ENCODE measurements around the gene HEXIM1.

The HEXIM1 gene, protein sequence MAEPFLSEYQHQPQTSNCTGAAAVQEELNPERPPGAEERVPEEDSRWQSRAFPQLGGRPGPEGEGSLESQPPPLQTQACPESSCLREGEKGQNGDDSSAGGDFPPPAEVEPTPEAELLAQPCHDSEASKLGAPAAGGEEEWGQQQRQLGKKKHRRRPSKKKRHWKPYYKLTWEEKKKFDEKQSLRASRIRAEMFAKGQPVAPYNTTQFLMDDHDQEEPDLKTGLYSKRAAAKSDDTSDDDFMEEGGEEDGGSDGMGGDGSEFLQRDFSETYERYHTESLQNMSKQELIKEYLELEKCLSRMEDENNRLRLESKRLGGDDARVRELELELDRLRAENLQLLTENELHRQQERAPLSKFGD

DNA sequence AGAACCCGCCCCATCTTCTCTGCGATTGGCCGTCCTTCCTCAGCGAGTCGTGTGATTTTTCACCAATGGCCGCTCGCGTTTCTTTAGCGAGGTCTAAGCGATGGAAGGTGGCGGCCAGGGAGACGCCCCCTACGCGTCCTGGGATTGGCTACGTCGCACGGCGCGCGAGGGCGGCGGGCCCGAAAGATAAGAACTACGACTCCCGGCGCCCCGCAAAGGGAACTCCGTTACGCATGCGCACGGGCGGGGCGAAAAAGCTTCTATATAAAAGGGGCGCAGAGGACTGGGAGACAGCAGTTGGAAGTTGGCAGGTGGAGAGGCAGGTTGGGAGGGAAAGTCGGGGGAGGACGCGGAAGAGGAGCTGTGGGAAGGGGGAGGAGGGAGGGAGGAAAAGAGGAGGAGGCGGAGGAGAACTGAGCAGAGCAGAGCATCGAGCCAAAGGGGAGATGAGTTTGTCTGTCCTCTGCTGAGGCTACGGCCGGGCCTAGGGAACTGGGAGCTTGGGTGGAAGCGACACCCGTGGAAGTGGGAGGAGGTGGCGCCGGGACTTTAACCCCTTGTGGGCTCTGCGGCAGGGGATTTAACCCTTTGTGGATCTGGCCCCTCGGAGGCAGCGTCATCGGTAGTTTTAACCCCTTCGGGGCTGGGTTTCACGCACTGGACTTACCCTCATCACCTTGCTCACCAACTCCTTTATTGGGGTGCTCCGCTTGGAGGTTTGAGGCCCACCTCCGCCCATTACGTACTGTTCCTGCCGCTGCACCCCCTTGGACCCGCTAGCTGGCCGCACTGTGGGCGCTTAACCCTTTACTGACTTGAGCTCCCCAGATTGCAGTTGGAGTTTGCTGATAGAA, at the start of gene HEXIM1:
TSS of gene HEXIM1 (plus strand) at position 293 of the 854 bp plus-strand sequence. CDS start 716 bp downstream, outside the sequence.
- peak; percentile 94 to 98 (median 96) for DNase-seq (ENCODE audit: low read depth in 4 of 4, low spot score in 1 of 4)

DNA sequence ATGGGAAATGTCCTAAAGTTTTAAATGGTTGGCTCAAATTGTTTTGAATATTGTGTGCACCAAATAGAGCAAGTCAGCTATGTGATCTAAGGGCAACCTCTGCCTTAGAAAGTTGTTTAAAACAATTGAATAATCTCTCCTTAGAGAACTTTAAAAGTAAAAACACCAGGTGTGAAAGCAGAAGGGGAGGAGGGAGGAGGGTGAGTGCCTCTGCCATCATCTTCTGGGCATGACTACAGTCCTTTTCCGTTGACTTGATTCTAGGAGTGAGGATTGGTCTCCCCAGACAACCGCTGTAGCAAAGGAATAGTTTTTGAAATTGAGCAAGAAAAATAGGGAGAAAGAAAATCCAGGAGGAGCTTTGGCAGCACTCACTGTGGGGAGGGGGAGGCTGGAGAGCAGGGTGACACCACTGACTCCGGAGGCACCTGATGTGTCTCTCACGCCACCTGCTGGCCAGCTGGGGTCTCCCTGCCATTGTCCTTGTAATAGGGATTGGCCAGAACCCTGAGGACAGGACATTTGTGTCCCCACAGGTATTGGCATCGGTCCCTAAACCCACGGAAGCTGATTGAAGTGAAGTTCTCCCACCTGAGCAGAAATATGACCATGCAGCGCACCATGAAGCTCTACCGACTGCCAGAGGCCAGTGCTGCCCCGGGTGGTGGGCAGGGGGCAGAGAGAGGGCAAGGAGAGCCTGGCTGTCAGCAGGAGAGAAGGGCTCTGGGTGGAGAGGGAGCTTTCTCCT, 49.2 kb upstream of the HEXIM1 start:
- DNase-seq (ENCODE audit: low read depth in 4 of 4, low spot score in 1 of 4): peak; percentile 26 to 61 (median 50)

DNA sequence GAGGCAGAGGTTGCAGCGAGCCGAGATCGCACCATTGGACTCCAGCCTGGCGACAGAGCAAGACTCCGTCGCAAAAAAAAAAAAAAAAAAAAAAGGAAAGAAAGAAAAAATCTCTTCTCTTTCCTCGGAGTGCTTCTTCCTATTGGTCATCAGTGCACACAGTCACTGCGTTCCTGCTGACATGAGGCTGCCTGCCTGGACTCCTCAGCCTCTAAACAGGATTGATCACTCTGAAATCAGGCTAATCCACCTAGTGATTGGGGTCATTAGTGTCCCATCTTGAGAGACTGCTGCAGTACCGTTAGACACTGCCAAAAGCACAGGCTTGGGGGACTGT, 46.8 kb upstream of the HEXIM1 start:
- no peak for DNase-seq (ENCODE audit: low read depth in 4 of 4, low spot score in 1 of 4)

DNA sequence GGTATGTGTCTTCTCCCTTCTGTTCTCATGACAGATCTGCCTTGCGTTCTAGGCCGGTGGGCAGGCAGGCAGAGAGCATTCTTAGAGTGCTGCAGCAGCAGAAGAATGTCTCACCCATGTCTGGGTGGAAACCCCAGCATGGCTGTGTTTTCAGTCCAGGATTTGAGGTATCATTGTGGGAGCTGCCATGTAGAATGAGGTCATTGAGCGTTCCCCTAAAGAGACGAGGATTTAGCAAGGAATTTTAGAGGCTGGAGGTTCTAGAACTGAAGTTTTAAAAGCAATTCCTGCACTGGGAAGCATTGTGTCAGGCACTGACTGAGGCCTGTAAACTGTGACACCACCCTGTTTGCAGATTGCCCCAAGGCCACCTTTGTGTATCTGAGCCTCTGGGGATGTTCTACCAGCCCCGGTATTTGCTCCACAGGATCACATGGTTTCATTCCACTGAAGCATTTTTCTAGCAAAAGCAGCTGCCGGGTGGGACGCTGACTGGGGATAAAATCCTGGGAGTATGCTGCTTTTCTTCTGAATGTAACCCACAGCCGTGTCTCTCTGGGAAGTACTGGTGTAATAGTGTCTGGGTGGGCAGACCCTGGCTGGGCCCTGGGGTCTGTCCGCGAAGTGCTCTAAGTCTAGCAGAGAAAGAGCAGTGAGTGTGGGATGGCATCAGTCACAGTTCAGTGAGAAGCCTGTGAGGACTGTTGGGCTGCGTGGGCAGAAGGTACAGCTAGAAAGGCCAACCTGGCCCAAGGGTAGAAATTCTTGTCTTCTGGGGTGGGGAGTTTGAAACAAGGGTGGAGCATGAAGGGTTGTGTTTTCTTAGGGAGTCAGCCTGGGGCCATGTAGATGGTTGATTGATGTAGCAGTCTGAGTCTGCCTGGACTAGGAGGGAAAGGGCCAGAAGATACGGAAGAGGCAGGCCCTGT, 46.1 kb upstream of the HEXIM1 start:
- no peak for DNase-seq (ENCODE audit: low read depth in 4 of 4, low spot score in 1 of 4)

DNA sequence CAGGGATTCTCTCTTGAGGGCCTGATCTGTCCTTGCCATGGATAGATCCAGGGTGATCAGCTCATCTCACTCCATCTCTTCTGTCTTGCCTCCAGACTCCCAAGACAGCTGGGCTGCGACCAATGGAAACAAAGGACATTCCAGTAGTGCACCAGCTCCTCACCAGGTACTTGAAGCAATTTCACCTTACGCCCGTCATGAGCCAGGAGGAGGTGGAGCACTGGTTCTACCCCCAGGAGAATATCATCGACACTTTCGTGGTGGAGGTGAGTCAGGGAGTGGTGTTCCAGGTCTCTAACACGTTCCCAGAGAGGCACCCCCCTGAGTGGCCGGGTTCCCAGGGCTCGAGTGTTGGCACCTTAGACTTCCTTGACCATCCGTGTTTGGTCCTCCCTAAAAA, 45.4 kb upstream of the HEXIM1 start:
- no peak for DNase-seq (ENCODE audit: low read depth in 4 of 4, low spot score in 1 of 4)

DNA sequence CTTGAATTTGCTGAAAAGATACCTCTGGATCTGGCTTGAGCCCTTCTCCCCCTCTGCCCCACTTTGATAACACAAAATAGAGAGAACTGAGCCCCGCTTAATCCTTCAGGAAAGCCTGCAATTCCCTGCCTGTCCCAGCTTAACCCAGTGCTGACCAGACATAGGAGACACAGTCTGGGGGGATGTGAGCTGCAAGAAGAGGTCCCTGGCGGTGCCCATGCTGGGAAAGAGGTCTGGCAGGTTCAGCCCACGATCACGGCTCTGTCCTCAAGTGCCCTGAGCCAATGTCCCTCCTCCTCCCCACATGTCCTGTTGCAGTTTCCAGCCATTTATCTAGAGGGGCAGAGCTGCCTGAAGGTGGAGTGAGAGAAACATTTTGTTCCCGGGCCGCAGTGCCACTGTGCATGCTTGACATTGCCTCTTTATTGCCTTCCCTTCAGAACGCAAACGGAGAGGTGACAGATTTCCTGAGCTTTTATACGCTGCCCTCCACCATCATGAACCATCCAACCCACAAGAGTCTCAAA, 44.9 kb upstream of the HEXIM1 start:
- DNase-seq (ENCODE audit: low read depth in 4 of 4, low spot score in 1 of 4): no peak

DNA sequence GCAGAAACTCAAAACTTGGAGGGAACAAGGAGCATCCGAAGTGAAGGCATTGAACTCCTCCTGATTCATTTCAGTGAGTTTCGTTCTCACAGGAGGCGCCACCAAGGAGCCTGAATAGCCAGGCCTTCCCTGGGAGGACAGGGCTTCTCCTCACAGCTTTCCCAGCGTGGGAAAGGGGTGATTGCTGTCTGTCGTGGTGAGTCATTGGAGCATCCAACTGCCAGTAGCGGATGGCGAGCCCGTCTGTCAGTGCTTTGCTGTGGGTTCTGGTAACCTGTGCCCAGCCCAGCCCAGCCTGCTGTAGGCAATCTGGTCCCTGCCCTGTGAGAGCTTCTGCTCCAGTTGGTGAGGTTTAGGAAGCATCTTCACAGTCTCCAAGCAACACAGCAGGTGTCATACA, 44.2 kb upstream of the HEXIM1 start:
- DNase-seq (ENCODE audit: low read depth in 4 of 4, low spot score in 1 of 4): no peak

DNA sequence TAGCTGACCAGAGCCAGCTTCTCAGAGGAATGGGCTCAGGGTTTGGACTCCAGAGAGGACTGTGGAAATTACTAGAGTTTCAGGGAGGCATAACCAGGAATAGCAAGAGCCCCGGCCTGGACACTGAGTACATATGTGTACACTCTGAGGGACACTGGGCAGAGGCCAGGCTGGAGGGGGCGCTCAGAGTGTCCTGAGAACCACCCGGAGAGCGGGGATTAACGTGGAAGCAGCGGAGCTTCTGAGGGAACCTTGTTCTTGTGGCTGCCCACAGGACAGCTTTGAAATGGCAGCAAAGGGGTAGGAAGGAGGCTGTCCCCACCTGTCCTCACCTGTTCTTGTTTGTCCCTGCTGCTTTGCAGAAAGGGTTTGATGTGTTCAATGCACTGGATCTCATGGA, 43.8 kb upstream of the HEXIM1 start:
- no peak for DNase-seq (ENCODE audit: low read depth in 4 of 4, low spot score in 1 of 4)

DNA sequence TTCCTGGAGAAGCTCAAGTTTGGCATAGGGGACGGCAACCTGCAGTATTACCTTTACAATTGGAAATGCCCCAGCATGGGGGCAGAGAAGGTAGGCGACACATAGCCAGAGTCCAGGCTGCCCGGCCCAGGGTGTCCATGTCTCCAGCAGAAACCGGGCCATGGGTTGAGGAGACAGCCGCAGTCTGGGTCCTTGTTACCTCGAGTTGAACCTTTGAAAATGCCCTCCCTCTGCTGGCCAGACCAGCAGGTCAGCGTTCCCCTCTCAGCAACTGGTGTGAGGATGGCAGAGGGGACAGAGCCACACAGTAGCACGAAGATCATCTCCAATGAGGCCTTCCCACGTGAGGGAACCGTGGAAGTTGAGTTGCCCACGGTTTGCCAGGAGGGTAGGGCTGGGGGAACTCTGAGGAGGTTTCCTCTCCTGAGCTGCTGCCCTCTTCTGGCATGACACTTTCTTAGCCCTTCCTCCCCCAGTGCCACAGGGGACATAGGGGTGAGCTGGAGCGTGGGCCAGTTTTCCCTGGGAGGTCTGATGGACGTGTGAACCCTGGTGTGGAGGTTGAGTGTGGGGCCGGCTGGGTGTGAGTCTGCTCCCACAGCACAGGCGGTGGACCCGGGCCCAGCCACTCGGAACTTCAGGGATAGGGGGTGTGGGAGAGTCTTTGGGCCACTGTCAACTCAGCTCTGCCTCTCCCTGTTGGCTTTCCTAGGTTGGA, 43.2 kb upstream of the HEXIM1 start:
- no peak for DNase-seq (ENCODE audit: low read depth in 4 of 4, low spot score in 1 of 4)

DNA sequence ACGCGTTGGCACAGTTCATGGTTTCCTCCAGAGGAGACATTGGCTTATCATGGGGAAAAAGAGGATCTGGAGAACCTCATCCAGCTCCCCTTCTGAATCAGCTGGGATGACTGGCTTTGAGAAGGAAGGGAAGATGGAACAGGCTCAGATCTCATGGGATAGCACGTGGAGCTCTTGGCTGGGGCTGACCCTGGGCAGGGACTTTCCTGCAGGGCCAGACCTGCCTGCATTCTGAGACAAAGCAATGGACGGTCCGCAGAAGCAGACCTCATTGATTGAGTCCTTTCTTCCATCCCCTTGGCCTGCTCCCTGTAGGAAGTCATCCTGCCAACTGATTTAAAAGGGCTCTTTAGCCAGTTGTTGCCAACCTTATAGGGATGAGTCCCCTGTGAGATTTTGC, 42.2 kb upstream of the HEXIM1 start:
- no peak for DNase-seq (ENCODE audit: low read depth in 4 of 4, low spot score in 1 of 4)

DNA sequence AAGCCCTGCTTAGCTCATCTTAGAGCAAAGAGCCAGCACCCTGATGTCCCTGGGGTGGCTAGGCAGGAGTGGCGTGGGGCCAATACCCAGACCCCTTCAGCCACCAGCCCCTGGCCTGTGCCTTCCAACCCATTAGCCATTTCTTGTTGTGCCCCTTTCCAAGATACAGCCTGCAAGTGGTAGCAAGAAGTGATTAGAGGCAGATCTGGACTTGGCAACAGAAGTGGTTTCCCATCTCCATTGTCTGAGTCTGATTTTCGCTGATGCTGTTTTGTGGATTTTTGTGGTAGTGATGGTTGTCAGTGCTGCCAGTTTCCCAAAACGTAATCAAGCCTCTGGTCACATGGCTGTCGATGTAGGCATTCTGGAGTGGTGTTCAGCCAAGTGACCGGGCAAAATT, 41.7 kb upstream of the HEXIM1 start:
- no peak for DNase-seq (ENCODE audit: low read depth in 4 of 4, low spot score in 1 of 4)

DNA sequence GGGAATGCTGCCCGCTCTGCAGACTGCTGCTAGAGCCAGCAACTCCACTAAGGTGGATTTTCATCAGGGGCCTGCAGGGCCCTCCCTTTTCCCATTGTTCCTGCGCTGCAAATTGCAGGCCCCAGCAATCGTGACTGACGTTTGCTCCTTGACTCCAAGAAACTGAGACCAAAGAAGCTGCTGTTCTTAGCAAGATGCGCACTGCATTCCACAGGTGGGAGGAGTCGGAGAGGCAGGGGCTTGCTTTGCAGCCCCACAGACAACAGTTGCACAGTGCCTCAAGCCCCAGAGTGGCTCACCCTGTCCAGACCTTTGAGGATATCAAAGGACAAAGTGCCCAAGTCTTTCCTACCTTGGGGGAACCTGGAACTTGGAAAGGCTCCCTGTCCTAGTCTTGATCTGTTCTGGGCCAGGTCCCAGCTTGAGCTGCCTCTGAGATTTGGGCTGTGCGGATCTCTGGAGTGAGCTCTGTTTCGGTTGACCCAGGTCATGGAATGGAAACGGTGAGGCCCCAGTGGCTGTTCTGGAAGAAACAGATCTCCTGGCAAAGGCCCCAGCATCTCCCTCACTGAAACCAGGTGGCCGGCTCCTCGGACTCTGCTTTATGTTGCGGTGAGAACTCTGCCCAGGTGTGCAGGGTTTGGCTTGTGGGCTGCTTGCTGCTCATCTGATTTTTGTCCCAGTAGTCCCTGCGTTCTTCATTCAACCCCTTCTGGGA, 40.8 kb upstream of the HEXIM1 start:
- DNase-seq (ENCODE audit: low read depth in 4 of 4, low spot score in 1 of 4): no peak

DNA sequence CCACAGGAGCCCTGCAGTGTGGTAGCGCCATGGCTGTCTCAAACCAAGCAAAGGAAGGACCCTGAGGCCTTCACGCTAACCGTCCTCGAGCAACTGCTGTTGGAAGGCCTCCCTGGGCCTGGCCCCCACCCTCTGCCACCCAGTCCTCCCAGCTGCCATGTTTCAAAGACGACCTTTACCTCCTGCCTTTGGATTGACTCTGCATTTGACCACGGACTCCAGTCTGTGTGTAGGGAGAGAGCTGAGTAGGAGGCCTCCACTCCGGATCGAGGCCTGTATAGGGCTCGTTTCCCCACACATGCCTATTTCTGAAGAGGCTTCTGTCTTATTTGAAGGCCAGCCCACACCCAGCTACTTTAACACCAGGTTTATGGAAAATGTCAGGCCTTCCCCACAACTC, 40.2 kb upstream of the HEXIM1 start:
- no peak for DNase-seq (ENCODE audit: low read depth in 4 of 4, low spot score in 1 of 4)

DNA sequence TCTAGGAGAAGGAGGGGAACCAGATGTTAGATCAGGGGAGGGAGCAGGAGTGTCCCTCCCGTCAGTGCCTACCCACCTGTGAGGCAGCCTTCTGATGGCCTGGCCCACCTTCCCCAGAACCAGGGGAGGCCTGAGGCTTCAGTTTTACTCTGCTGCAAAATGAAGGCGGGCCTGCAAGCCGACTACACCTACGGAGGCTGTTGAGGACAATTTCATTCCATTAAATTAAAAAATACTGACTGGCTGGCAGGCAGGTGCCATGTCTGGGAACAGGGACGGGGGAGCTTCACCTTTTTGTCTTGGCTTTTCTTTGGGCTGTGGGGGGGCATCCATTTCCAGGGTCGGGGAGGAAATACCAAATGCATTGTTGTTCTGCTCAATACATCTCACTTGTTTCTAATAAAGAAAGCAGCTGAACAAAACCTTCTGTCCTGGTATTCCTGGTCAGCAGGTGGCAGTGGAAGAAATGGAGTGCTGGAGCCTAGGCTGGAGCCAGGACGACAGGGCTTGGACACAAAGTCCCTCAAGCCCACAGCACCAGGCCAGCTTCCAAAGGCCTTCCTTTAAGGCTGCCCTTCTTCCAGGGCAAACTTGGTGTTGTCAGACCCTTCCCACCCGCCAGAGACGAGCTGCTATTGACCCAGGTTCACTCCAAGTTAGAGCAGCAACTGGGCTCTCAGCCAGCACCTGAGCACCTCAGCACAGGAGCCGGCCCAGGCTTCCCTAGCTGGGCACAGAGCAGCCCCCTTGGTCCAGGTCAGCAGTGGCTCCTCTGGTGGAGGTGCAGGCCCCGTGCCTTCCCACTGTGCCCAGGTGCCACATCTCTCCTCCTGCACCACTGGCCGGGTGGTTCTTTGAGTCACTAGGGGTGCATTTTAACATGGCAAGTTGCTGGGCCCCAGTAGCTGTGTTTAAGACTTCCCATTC, 39.4 kb upstream of the HEXIM1 start:
- DNase-seq (ENCODE audit: low read depth in 4 of 4, low spot score in 1 of 4): no peak

DNA sequence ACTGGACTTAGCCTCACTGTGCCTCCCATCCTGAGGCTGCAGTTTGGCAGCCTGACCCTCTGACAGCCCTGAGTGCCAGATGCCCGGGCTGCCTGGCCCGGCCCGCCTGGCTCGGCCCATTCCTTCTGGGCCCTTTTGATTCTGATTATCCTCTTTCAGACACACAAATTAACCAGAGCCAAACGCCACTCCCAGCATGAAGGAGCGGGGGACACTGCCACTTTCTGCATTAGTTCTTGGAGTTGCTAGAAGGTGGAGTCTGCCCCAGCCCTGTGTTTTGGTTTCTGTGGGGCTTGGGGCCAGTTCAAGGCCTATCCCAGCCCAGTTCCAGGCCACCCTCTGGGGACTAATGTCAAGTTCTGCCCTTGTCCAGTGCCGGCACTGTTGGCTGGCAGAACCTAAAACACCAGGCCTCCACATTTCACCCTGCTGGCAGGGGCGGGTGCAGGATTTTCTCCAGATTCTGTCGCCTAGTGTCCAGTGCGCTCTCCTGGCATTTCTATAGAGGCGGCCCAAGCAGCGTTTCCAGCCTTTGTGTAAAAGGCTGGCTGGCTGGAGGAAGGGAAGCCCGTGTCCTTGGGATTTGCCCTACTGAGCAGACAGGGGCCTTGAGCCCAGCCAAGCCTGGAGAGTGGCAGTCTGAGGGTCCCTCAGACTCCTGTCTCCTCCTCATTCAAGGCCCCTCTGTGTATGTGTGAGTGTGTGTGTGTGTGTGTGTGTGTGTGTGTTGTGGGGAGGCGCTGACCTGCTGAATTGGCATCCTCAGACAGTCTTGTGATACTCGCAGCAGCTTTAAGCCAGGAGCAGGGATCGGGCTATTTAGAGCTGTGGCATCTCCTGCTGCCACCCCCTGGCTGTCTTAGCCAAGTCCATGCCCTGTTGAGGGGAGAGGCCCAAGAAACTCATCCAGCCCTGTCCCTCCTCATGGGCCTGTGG, 37.3 kb upstream of the HEXIM1 start:
- no peak for DNase-seq (ENCODE audit: low read depth in 4 of 4, low spot score in 1 of 4)

DNA sequence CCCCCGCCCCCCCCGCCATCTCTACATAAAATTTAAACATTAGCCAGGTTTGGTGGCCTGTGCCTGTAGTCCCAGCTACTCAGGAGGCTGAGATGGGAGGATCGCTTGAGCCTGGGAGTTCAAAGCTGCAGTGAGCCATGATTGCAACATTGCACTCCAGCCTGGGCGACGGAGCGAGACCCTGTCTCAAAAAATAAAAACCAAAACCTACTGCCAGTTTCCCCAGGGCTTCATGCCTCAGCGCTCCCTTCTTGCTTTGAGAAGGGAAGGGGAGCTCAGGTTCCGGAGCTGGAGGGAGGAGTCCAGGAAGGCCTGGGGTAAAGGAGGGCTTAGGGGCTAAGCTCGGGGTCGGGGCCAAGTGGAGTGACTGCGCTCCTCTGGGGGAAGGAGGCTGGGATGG, 36.4 kb upstream of the HEXIM1 start:
- DNase-seq (ENCODE audit: low read depth in 4 of 4, low spot score in 1 of 4): no peak
